A549 (cell line): ENCODE results near the gene KIF16B.

Source experiments
- CHD2 ChIP-seq: fragments of 150-350 bp; IDR thresholded peaks from 2 replicates; pipeline ENCODE4 v1.6.1; 2014; ENCODE audit warnings: low read length; ENCODE audit not compliant: partially characterized antibody
- CTCF ChIP-seq: fragments of >200 bp; sonication (Bioruptor Twin); formaldehyde crosslinking; IDR thresholded peaks from 3 replicates; pipeline ENCODE4 v1.5.1; 2016
- FOSL2 ChIP-seq, 2 experiments: fragments of 450-650 bp in 1 of 2; fragments of >200 bp in 1 of 2; sonication (Bioruptor Twin) in 1 of 2; formaldehyde crosslinking; IDR thresholded peaks; 2 replicates each; pipeline versions ENCODE4 v1.5.0 to v1.6.1; 2016 to 2020; ENCODE audit warnings: mild to moderate bottlenecking in 1 of 2, moderate library complexity in 1 of 2
- MAZ ChIP-seq: fragments of 150-350 bp; IDR thresholded peaks from 2 replicates; pipeline ENCODE4 v1.6.1; 2014; ENCODE audit warnings: antibody characterized with exemption, low read depth, low read length, borderline replicate concordance
- PBX3 ChIP-seq: IDR thresholded peaks from 2 replicates; pipeline ENCODE4 v1.6.1; 2012
- POLR2A ChIP-seq: IDR thresholded peaks from 2 replicates; pipeline ENCODE4 v1.6.1; 2012; ENCODE audit warnings: mild to moderate bottlenecking, low read length
- RNF2 ChIP-seq: fragments of 200-600 bp; sonication (generic); IDR thresholded peaks from 2 replicates; pipeline ENCODE4 v1.6.1; 2016; ENCODE audit warnings: low read depth, mild to moderate bottlenecking, antibody characterized with exemption, moderate library complexity, borderline replicate concordance
- SREBF2 ChIP-seq: fragments of 450-650 bp; IDR thresholded peaks from 2 replicates; pipeline ENCODE4 v1.6.1; 2014; ENCODE audit warnings: mild to moderate bottlenecking, moderate library complexity

- TF ChIP-seq PBX3 = no peak
- TF ChIP-seq CTCF = no peak
- TF ChIP-seq CHD2 = no peak
- no peak for TF ChIP-seq POLR2A
- no peak for TF ChIP-seq SREBF2
- no peak for TF ChIP-seq FOSL2 (IDR thresholded peaks at IDR 0.05)
- TF ChIP-seq FOSL2 (CRISPR knock-in tag; IDR thresholded peaks at IDR 0.05) = no peak
- no peak for TF ChIP-seq MAZ
- TF ChIP-seq RNF2 = no peak
Measured at GRCh38 chr20:16575390-16576140, 2.3 kb upstream of the KIF16B start.
